Lower leg skin (tissue), 4 donors: ENCODE measurements around the gene IL13RA1. TPM values are rescaled to one million over a fixed set of nuclear protein-coding genes. Genes with fewer than 3 reads are reported as not detected.
"Not testable (repeated sequence)": the region's sequence is repeated elsewhere in the genome, so short reads cannot be mapped to it uniquely, and the experiment has no call there.

ENCODE experiments used
- DNase-seq, 2 donors: peaks; one replicate each; pipeline ENCODE4 v3.0.0-alpha.2; 2019; ENCODE audit warnings: low spot score in 2 of 2
- H3K4me3 ChIP-seq: fragments of 200-600 bp; sonication (generic); 2 replicates; pipeline ENCODE4 v1.5.1; 2017; ENCODE audit warnings: mild to moderate bottlenecking, low read depth; ENCODE audit not compliant: poor library complexity, severe bottlenecking
- CTCF ChIP-seq, 3 donors: fragments of 450-650 bp; IDR thresholded peaks; one replicate each; pipeline ENCODE4 v1.5.1; 2016; ENCODE audit warnings: antibody characterized with exemption in 3 of 3, mild to moderate bottlenecking in 3 of 3, moderate library complexity in 2 of 3
- POLR2A ChIP-seq, 2 donors: fragments of 450-650 bp; IDR thresholded peaks; one replicate each; pipeline ENCODE4 v1.6.1; 2016 to 2017; ENCODE audit warnings: antibody characterized with exemption in 2 of 2, mild to moderate bottlenecking in 1 of 2, moderate library complexity in 1 of 2
- WGBS, 2 donors: methylation state at CpG; one replicate each; pipeline ENCODE4 v1.1.5; 2018; 5-methylcytosine and 5-hydroxymethylcytosine counted together
- intact Hi-C: fragments of 100-400 bp; cut with DNase I; formaldehyde crosslinking; loops from one replicate; pipeline ENCODE4 v1.15.0; 2023; ENCODE audit warnings: low total_unique reads
- total RNA-seq, 4 donors: library from RNA; depleted of rRNA; stranded (reverse); fragments of >200 nt; gene quantifications; one replicate each; pipeline ENCODE4 v1.1.0, GENCODE V29; 2016

Gene IL13RA1
- total RNA-seq, 4 donors from 2014 or later, result 14.4 to 33.0 (median 19.5) TPM

- 39 to 49% methylated on average over 4 of the region's 4 CpGs for WGBS, 2 donors
- no peak for TF ChIP-seq CTCF (IDR thresholded peaks at IDR 0.05)
- no peak for TF ChIP-seq POLR2A (IDR thresholded peaks at IDR 0.05)
- intact Hi-C loops, result no loop called here
- no peak overlapping the region for H3K4me3 ChIP-seq
- DNase-seq, result peak in 1 of 2 donors; percentile 16
These were observed 80.0 kb downstream of the IL13RA1 start for GRCh38 chrX:118807151-118808017.

- not testable (repeated sequence) for H3K4me3 ChIP-seq, DNase-seq
- intact Hi-C loops, result loop anchor here (10.0 kb wide), 1 partner anchor 172 kb away; no protein-coding TSS in a partner anchor
- 78 to 90% methylated on average over 4 of the region's 4 CpGs for WGBS, 2 donors
These were observed 89.9 kb downstream of the IL13RA1 start for GRCh38 chrX:118817257-118817656.

- no peak within 1 kb of the TSS for H3K4me3 ChIP-seq
- 17 to 47% methylated on average over 17 to 41 of the region's 51 CpGs for WGBS, 2 donors
- DNase-seq, result no peak
- TF ChIP-seq CTCF (IDR thresholded peaks at IDR 0.05) (no peak), POLR2A (IDR thresholded peaks at IDR 0.05) (no peak)
- intact Hi-C loops, result no loop called here
These were observed 96.1 kb downstream of the IL13RA1 start, which contains the start of gene ZCCHC12 for GRCh38 chrX:118823263-118824172. Gene ZCCHC12 (plus strand): TSS chrX:118823824. CDS start chrX:118825245, 1,421 bp downstream.

GRCh38 chrX:118824173-118824730 is 96.8 kb downstream of the IL13RA1 start:
- TF ChIP-seq POLR2A (IDR thresholded peaks at IDR 0.05), result no peak
- TF ChIP-seq CTCF (IDR thresholded peaks at IDR 0.05), result no peak
- WGBS, 2 donors, result 8 to 42% methylated on average over 22 of the region's 22 CpGs
- intact Hi-C loops, result no loop called here
- DNase-seq, result no peak
- no peak overlapping the region for H3K4me3 ChIP-seq

GRCh38 chrX:118825227-118825626 is 97.8 kb downstream of the IL13RA1 start:
- intact Hi-C loops, result no loop called here
- DNase-seq, result no peak
- 13 to 47% methylated on average over 16 of the region's 16 CpGs for WGBS, 2 donors
- H3K4me3 ChIP-seq, result no peak overlapping the region
- TF ChIP-seq POLR2A (IDR thresholded peaks at IDR 0.05), result no peak
- TF ChIP-seq CTCF (IDR thresholded peaks at IDR 0.05), result no peak
